Caco-2 (cell line): ENCODE results near the gene JARID2. TPM values are rescaled to one million over a fixed set of nuclear protein-coding genes. Genes with fewer than 3 reads are reported as not detected.

Source experiments
- BruUV-seq: library from RNA; stranded (reverse); fragments of 400-500 nt; replicated peaks from 2 replicates; lab custom pipeline; 2021; lab: Mats Ljungman, UMichigan
- CTCF ChIA-PET: fragments of 300-600 bp; sonication (Branson Sonifier 250); formaldehyde crosslinking; loops from one replicate; lab custom pipeline; 2022; ENCODE audit warnings: antibody characterized with exemption; lab: Charles Lee
- POLR2A ChIA-PET: fragments of 300-600 bp; sonication (Branson Sonifier 250); formaldehyde crosslinking; loops from one replicate; lab custom pipeline; 2022; ENCODE audit warnings: antibody characterized with exemption; lab: Charles Lee
- DNase-seq, 2 experiments: peaks; one replicate each; pipeline versions ENCODE4 v3.0.0 to v3.0.0-alpha.2; 2020 to 2022
- H3K27me3 ChIP-seq: replicated peaks from 2 replicates; pipeline ENCODE4 v1.6.0; 2011; ENCODE audit warnings: low read length; ENCODE audit not compliant: control insufficient read depth, insufficient read depth
- H3K36me3 ChIP-seq: 2 replicates; pipeline ENCODE4 v1.5.1; 2011; ENCODE audit warnings: low read length; ENCODE audit not compliant: control insufficient read depth, insufficient read depth
- H3K4me1 ChIP-seq: fragments of 250-450 bp; sonication (Bioruptor Pico); 2 replicates; pipeline ENCODE4 v1.5.1; 2020; ENCODE audit warnings: mild to moderate bottlenecking
- H3K4me3 ChIP-seq: 2 replicates; pipeline ENCODE4 v1.5.1; 2011; ENCODE audit warnings: low read depth, mild to moderate bottlenecking, control low read depth, low read length
- H3K9me3 ChIP-seq: fragments of 250-450 bp; sonication (Bioruptor Pico); 2 replicates; pipeline ENCODE4 v1.5.1; 2020; ENCODE audit warnings: mild to moderate bottlenecking, moderate library complexity
- H3K27ac Mint-ChIP-seq: one replicate; pipeline ENCODE4 v1.8.0; 2022; ENCODE audit warnings: mixed read lengths; ENCODE audit not compliant: unreplicated experiment
- H3K27me3 Mint-ChIP-seq: one replicate; pipeline ENCODE4 v1.8.0; 2022; ENCODE audit warnings: mixed read lengths; ENCODE audit not compliant: insufficient read depth, unreplicated experiment
- H3K36me3 Mint-ChIP-seq: one replicate; pipeline ENCODE4 v1.8.0; 2022; ENCODE audit warnings: mild to moderate bottlenecking, mixed read lengths; ENCODE audit not compliant: insufficient read depth, unreplicated experiment
- H3K4me1 Mint-ChIP-seq: one replicate; pipeline ENCODE4 v1.8.0; 2022; ENCODE audit warnings: low read depth, mixed read lengths; ENCODE audit not compliant: unreplicated experiment
- H3K4me3 Mint-ChIP-seq: one replicate; pipeline ENCODE4 v1.8.0; 2022; ENCODE audit warnings: mild to moderate bottlenecking, moderate library complexity, mixed read lengths; ENCODE audit not compliant: unreplicated experiment
- H3K9me3 Mint-ChIP-seq: one replicate; pipeline ENCODE4 v1.8.0; 2022; ENCODE audit warnings: mixed read lengths; ENCODE audit not compliant: unreplicated experiment
- intact Hi-C: fragments of 100-400 bp; cut with micrococcal nuclease; formaldehyde crosslinking; loops from one replicate; pipeline ENCODE4 v1.10.0; 2022; ENCODE audit not compliant: unreplicated experiment
- total RNA-seq: library from RNA; stranded (reverse); gene quantifications from 2 replicates; pipeline ENCODE4 v1.2.3, GENCODE V29; 2022
- TF ChIP-seq, protein P1 (sequence below), 2 experiments: fragments of 200-600 bp in 1 of 2; IDR thresholded peaks; 1 replicate in 1 of 2; 2 replicates in 1 of 2; pipeline versions ENCODE4 v1.5.1 to v1.8.0; 2011 to 2022; ENCODE audit warnings: antibody characterized with exemption in 1 of 2, control low read depth in 1 of 2, inconsistent platforms in 1 of 2, low read depth in 1 of 2, low read length in 1 of 2, mild to moderate bottlenecking in 1 of 2, moderate library complexity in 1 of 2; ENCODE audit not compliant: insufficient read depth in 1 of 2, severe bottlenecking in 1 of 2, unreplicated experiment in 1 of 2

JARID2 gene
- total RNA-seq, 1 experiment from 2014 or later = 18.3 TPM

DNA sequence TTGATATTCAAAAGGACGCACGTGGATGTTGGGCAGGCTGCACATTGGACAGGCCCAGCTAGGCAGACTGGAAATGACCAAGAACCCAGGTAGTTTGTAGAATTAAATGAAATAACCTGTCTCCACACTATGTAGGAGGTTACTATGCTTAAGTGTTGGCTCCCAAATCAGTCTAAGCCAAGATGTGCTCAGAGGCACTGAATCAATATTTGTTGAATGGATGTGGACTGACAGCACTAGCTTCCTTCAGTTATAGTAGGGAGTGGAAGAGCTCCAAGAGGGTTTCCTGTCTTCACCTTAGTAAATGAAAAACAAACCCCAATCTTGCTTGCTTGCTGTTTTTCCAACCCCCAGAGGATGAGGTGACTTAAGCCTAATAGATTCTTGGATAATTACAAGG lies 180.5 kb downstream of the JARID2 start:
- CTCF ChIA-PET = interaction anchor here (0.6 kb wide), 1 partner anchor 10 kb away, joined by 8 read pairs; no protein-coding TSS in a partner anchor
- H3K4me1 ChIP-seq = peaks cover 20% of the 10 kb centered on the region
- POLR2A ChIA-PET = no interaction called here
- Mint-ChIP-seq H3K36me3 (peaks cover 8% of the 10 kb centered on the region), H3K9me3 (no peaks in the 10 kb centered on the region), H3K27ac (no peak overlapping the region), H3K27me3 (no peaks in the 10 kb centered on the region), H3K4me3 (no peak overlapping the region), H3K4me1 (peaks cover 18% of the 10 kb centered on the region)
- no peaks in the 10 kb centered on the region for H3K36me3 ChIP-seq
- TF ChIP-seq, protein P1, sequence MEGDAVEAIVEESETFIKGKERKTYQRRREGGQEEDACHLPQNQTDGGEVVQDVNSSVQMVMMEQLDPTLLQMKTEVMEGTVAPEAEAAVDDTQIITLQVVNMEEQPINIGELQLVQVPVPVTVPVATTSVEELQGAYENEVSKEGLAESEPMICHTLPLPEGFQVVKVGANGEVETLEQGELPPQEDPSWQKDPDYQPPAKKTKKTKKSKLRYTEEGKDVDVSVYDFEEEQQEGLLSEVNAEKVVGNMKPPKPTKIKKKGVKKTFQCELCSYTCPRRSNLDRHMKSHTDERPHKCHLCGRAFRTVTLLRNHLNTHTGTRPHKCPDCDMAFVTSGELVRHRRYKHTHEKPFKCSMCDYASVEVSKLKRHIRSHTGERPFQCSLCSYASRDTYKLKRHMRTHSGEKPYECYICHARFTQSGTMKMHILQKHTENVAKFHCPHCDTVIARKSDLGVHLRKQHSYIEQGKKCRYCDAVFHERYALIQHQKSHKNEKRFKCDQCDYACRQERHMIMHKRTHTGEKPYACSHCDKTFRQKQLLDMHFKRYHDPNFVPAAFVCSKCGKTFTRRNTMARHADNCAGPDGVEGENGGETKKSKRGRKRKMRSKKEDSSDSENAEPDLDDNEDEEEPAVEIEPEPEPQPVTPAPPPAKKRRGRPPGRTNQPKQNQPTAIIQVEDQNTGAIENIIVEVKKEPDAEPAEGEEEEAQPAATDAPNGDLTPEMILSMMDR (IDR thresholded peaks at IDR 0.05; ENCODE audit: insufficient read depth in 1 of 2, low read depth in 1 of 2, low read length in 1 of 2, severe bottlenecking in 1 of 2, unreplicated experiment in 1 of 2) = no peak
- H3K9me3 ChIP-seq = no peaks in the 10 kb centered on the region
- DNase-seq = no peak
- BruUV-seq = no TSS peak
- H3K4me3 ChIP-seq = no peak overlapping the region
- intact Hi-C loops = no loop called here
- H3K27me3 ChIP-seq = no peaks in the 10 kb centered on the region

DNA sequence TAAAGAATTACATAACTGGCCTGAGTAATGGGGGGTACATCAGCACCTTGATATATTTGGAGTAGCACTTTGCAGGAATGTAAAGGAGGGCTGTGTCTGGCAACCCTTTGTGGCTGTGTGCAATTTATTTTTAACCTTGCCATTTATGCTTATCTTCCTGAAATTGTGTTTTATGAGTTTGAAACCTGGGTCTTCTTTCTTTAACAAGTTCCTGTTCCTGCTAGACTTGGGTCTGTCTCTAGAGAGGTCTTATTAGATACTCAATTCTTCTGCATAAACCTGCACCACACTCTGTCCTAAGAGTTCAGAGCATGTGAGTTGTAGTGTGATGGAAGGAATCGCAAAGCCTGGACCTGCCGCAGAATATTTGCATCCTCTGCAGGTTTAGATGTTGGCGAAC lies 181.0 kb downstream of the JARID2 start:
- DNase-seq = no peak
- ChIA-PET POLR2A (no interaction called here), CTCF (no interaction called here)
- no TSS peak for BruUV-seq
- peaks cover 21% of the 10 kb centered on the region for H3K4me1 Mint-ChIP-seq
- peaks cover 8% of the 10 kb centered on the region for H3K36me3 Mint-ChIP-seq
- no peaks in the 10 kb centered on the region for H3K27me3 ChIP-seq
- peaks cover 25% of the 10 kb centered on the region for H3K4me1 ChIP-seq
- TF ChIP-seq, protein P1 (IDR thresholded peaks at IDR 0.05; ENCODE audit: insufficient read depth in 1 of 2, low read depth in 1 of 2, low read length in 1 of 2, severe bottlenecking in 1 of 2, unreplicated experiment in 1 of 2) = no peak
- intact Hi-C loops = no loop called here
- H3K9me3 Mint-ChIP-seq = no peaks in the 10 kb centered on the region
- no peaks in the 10 kb centered on the region for H3K9me3 ChIP-seq
- no peak overlapping the region for H3K27ac Mint-ChIP-seq
- H3K4me3 ChIP-seq = no peak overlapping the region
- no peaks in the 10 kb centered on the region for H3K36me3 ChIP-seq
- H3K4me3 Mint-ChIP-seq = no peak overlapping the region
- no peaks in the 10 kb centered on the region for H3K27me3 Mint-ChIP-seq

DNA sequence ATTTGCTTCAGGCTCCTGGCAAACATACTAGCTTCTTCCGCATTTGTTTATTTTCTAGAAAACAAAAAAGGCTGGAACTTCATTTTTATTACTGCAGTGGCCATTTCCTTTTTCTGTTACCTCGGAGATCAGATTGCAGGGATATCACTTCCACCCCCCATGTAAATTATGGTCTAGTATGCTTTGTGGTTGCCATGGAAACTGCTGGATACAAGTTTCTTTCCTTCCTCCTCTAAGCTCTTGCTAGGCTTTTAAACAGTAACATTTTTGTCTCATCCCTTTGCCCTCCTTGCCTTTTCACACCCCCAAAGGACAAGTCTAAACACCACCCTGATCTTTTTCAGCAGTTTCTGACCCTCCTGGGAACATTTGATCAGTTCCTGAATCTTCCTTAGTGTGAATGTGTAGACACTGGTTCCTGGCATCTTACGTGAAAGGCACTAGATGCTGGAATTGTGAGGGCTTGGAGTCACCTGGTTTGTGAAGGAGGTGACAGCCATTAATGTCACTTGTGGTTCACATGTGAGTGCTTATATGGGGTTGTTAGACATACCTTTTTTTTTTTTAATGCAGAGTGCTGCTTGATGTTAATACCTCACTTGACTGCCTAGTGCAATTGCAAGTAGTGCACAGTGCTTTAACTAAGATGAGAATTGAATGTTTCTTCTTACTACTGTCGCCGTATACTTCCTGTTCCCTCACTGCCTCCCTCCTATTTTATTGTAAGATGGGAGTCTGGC lies 181.6 kb downstream of the JARID2 start:
- H3K9me3 ChIP-seq = no peaks in the 10 kb centered on the region
- H3K4me3 ChIP-seq = no peak overlapping the region
- Mint-ChIP-seq H3K27ac (peak overlapping the region; percentile 60), H3K4me3 (no peak overlapping the region), H3K27me3 (no peaks in the 10 kb centered on the region), H3K36me3 (peaks cover 8% of the 10 kb centered on the region), H3K4me1 (peaks cover 21% of the 10 kb centered on the region), H3K9me3 (no peaks in the 10 kb centered on the region)
- TF ChIP-seq, protein P1 (IDR thresholded peaks at IDR 0.05; ENCODE audit: insufficient read depth in 1 of 2, low read depth in 1 of 2, low read length in 1 of 2, severe bottlenecking in 1 of 2, unreplicated experiment in 1 of 2) = no peak
- POLR2A ChIA-PET = no interaction called here
- H3K36me3 ChIP-seq = no peaks in the 10 kb centered on the region; the same call in 1 of the 2 replicates
- H3K27me3 ChIP-seq = no peaks in the 10 kb centered on the region
- H3K4me1 ChIP-seq = peaks cover 31% of the 10 kb centered on the region
- intact Hi-C loops = no loop called here
- CTCF ChIA-PET = no interaction called here
- BruUV-seq = no TSS peak
- DNase-seq = no peak
